Measurements from ENCODE around the gene TMEM114.

GRCh38 chr16:8542393-8542792 lies 47.9 kb downstream of the TMEM114 start:
- no peak for TF ChIP-seq CTCF (IDR thresholded peaks at IDR 0.05)
- TF ChIP-seq POLR2A (IDR thresholded peaks at IDR 0.05), result no peak
